PFSK-1 (cell line): ENCODE data around the gene DSTYK.

Experiments
- FOXP2 ChIP-seq: optimal IDR thresholded peaks from 2 replicates; pipeline ENCODE3; 2011; ENCODE audit warnings: borderline replicate concordance, control low read depth, inconsistent platforms; ENCODE audit not compliant: insufficient read depth; ENCODE audit errors: extremely low read length, extremely low read depth
- POLR2AphosphoS5 ChIP-seq: IDR thresholded peaks from 2 replicates; pipeline ENCODE4 v1.6.1; 2012; ENCODE audit warnings: low read depth, mild to moderate bottlenecking, control low read depth, low read length, moderate library complexity
- SIN3A ChIP-seq: IDR thresholded peaks from 2 replicates; pipeline ENCODE4 v1.6.1; 2012; ENCODE audit warnings: mild to moderate bottlenecking, low read length, moderate library complexity, borderline replicate concordance; ENCODE audit not compliant: insufficient read depth
- TAF1 ChIP-seq: IDR thresholded peaks from 2 replicates; pipeline ENCODE4 v1.6.1; 2012; ENCODE audit warnings: low read length, control low read depth, borderline replicate concordance; ENCODE audit not compliant: insufficient read depth
- TF ChIP-seq, protein P1 (sequence below), 2 experiments: IDR thresholded peaks; 2 replicates each; pipeline versions ENCODE4 v1.6.1 to v1.8.0; 2011 to 2012; ENCODE audit warnings: low read depth in 2 of 2, low read length in 2 of 2, control low read depth in 1 of 2, inconsistent platforms in 1 of 2, mild to moderate bottlenecking in 1 of 2, moderate library complexity in 1 of 2; ENCODE audit not compliant: insufficient read depth in 1 of 2

The DSTYK gene

DNA sequence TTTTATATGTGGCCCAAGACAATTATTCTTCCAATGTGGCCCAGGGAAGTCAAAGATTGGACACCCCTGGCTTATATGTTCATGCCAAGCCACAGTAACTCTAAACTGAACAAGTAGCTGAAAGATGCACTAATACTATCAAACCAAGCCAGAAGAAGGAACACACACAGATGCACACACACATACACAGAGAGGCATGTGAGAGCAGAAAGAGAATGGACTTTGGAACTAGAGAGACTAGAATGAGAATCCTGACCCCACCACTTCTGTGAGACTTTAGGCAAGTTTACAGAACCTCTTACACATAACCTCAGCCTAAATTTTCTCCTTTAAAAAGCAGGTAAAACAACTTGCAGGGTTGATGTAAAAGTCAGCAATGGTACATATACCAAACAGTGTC is 116.1 kb downstream of the DSTYK start:
- TF ChIP-seq SIN3A (no peak), POLR2AphosphoS5 (no peak), FOXP2 (no peak), TAF1 (no peak)
- TF ChIP-seq, protein P1, sequence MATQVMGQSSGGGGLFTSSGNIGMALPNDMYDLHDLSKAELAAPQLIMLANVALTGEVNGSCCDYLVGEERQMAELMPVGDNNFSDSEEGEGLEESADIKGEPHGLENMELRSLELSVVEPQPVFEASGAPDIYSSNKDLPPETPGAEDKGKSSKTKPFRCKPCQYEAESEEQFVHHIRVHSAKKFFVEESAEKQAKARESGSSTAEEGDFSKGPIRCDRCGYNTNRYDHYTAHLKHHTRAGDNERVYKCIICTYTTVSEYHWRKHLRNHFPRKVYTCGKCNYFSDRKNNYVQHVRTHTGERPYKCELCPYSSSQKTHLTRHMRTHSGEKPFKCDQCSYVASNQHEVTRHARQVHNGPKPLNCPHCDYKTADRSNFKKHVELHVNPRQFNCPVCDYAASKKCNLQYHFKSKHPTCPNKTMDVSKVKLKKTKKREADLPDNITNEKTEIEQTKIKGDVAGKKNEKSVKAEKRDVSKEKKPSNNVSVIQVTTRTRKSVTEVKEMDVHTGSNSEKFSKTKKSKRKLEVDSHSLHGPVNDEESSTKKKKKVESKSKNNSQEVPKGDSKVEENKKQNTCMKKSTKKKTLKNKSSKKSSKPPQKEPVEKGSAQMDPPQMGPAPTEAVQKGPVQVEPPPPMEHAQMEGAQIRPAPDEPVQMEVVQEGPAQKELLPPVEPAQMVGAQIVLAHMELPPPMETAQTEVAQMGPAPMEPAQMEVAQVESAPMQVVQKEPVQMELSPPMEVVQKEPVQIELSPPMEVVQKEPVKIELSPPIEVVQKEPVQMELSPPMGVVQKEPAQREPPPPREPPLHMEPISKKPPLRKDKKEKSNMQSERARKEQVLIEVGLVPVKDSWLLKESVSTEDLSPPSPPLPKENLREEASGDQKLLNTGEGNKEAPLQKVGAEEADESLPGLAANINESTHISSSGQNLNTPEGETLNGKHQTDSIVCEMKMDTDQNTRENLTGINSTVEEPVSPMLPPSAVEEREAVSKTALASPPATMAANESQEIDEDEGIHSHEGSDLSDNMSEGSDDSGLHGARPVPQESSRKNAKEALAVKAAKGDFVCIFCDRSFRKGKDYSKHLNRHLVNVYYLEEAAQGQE (IDR thresholded peaks at IDR 0.05; ENCODE audit: insufficient read depth in 1 of 2, low read depth in 2 of 2, low read length in 2 of 2) = no peak
